PC-9 (cell line): ENCODE measurements around the gene SUN3.

Experiments
- EZH2 ChIP-seq: fragments of 200-600 bp; sonication (generic); IDR thresholded peaks from 2 replicates; pipeline ENCODE4 v1.8.0; 2017; ENCODE audit warnings: antibody characterized with exemption, low read depth
- TF ChIP-seq, protein P1 (sequence below): fragments of 200-600 bp; sonication (generic); conservative IDR thresholded peaks from 2 replicates; pipeline ENCODE4 v1.6.1; 2017; ENCODE audit warnings: mixed run types, antibody characterized with exemption, mild to moderate bottlenecking, moderate library complexity

DNA sequence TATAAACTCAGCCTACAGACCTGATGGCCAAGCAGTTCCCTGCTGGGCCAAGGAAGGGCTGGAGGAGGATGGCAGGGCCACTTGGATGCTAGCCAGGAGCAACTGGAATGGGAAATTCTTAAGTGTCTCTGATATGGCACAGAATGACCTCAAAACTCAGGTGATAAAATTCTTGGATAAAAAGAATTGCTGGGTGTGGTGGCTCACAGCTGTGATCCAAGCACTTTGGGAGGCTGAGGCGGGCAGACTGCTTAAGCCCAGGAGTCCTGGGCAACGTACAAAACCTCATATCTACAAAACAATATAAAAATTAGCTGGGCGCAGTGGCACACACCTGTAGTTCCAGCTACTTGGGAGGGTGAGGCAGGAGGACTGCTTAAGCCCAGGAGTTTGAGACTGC lies 66.6 kb downstream of the SUN3 start:
- TF ChIP-seq, protein P1, sequence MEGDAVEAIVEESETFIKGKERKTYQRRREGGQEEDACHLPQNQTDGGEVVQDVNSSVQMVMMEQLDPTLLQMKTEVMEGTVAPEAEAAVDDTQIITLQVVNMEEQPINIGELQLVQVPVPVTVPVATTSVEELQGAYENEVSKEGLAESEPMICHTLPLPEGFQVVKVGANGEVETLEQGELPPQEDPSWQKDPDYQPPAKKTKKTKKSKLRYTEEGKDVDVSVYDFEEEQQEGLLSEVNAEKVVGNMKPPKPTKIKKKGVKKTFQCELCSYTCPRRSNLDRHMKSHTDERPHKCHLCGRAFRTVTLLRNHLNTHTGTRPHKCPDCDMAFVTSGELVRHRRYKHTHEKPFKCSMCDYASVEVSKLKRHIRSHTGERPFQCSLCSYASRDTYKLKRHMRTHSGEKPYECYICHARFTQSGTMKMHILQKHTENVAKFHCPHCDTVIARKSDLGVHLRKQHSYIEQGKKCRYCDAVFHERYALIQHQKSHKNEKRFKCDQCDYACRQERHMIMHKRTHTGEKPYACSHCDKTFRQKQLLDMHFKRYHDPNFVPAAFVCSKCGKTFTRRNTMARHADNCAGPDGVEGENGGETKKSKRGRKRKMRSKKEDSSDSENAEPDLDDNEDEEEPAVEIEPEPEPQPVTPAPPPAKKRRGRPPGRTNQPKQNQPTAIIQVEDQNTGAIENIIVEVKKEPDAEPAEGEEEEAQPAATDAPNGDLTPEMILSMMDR, result no peak
- no peak for TF ChIP-seq EZH2
